GM12878 (cell line): Measurements from ENCODE around the gene MPHOSPH9. TPM values are rescaled to one million over a fixed set of nuclear protein-coding genes. Genes with fewer than 3 reads are reported as not detected.
"Not testable (repeated sequence)": the region's sequence is repeated elsewhere in the genome, so short reads cannot be mapped to it uniquely, and the experiment has no call there.

Experiments used
- ATAC-seq: fragments of 200-7000 bp; cut with Tn5 transposase; 3 replicates; pipeline ENCODE4 v1.9.1; 2020; ENCODE audit warnings: mild to moderate bottlenecking, moderate library complexity
- BruUV-seq: library from RNA; stranded (reverse); fragments of 400-500 nt; replicated peaks from 2 replicates; lab custom pipeline; 2021; lab: Mats Ljungman, UMichigan
- CTCF ChIA-PET: fragments of 300-600 bp; sonication (Branson Sonifier 250); formaldehyde crosslinking; extraction: SDS; loops from one replicate; lab custom pipeline; 2021; ENCODE audit warnings: inconsistent platforms; lab: Yijun Ruan, JAX
- POLR2A ChIA-PET: fragments of 350-600 bp; formaldehyde crosslinking; extraction: SDS; loops from one replicate; lab custom pipeline; 2021; ENCODE audit warnings: inconsistent platforms; lab: Charles Lee
- RAD21 ChIA-PET: fragments of 300-600 bp; sonication (Branson Sonifier 250); formaldehyde crosslinking; loops from one replicate; lab custom pipeline; 2023; ENCODE audit warnings: antibody characterized with exemption; ENCODE audit not compliant: unreplicated experiment; lab: Charles Lee
- SMC1A ChIA-PET: fragments of 300-600 bp; sonication (Branson Sonifier 250); formaldehyde crosslinking; loops from one replicate; lab custom pipeline; 2023; ENCODE audit not compliant: unreplicated experiment, uncharacterized antibody; lab: Charles Lee
- DNase-seq: peaks from one replicate; pipeline ENCODE4 v3.0.0-alpha.2; 2011; ENCODE audit warnings: low read depth, low spot score
- FAIRE-seq: peaks from 3 replicates; lab custom pipeline; 2011; peaks lifted over from hg19 to GRCh38; lab: Jason Lieb, UNC
- H2AFZ ChIP-seq: 2 replicates; pipeline ENCODE4 v1.6.0; 2011; ENCODE audit warnings: low read depth, low read length, control low read depth; ENCODE audit not compliant: control insufficient read depth
- H3K27ac ChIP-seq: 2 replicates; pipeline ENCODE4 v1.5.1; 2011; ENCODE audit warnings: control low read depth; ENCODE audit not compliant: control insufficient read depth, insufficient read depth
- H3K27me3 ChIP-seq, 2 experiments: replicated peaks in 1 of 2; 2 replicates each; pipeline versions ENCODE4 v1.6.0 to v1.6.1; 2011; ENCODE audit warnings: low read length in 1 of 2; ENCODE audit not compliant: control insufficient read depth in 2 of 2, insufficient read depth in 2 of 2
- H3K36me3 ChIP-seq, 2 experiments: 2 replicates each; pipeline ENCODE4 v1.5.1; 2011; ENCODE audit warnings: low read length in 1 of 2; ENCODE audit not compliant: control insufficient read depth in 2 of 2, insufficient read depth in 2 of 2
- H3K4me1 ChIP-seq: 2 replicates; pipeline ENCODE4 v1.6.1; 2011; ENCODE audit warnings: mild to moderate bottlenecking, low read length, moderate library complexity, mixed read lengths; ENCODE audit not compliant: control insufficient read depth, insufficient read depth
- H3K4me2 ChIP-seq: 2 replicates; pipeline ENCODE4 v1.6.0; 2011; ENCODE audit warnings: control low read depth; ENCODE audit not compliant: control insufficient read depth, insufficient read depth
- H3K4me3 ChIP-seq: fragments of 200-600 bp; sonication (generic); 2 replicates; pipeline ENCODE4 v1.5.1; 2016
- H3K79me2 ChIP-seq: 2 replicates; pipeline ENCODE4 v1.6.0; 2011; ENCODE audit warnings: low read length; ENCODE audit not compliant: control insufficient read depth, insufficient read depth
- H3K9ac ChIP-seq: 2 replicates; pipeline ENCODE4 v1.8.0; 2011; ENCODE audit warnings: low read length, control low read depth, mixed read lengths; ENCODE audit not compliant: control insufficient read depth, insufficient read depth
- H3K9me3 ChIP-seq: replicated peaks from 3 replicates; pipeline ENCODE4 v1.5.1; 2011; ENCODE audit warnings: mild to moderate bottlenecking, low read length; ENCODE audit not compliant: control insufficient read depth, insufficient read depth
- H4K20me1 ChIP-seq: 2 replicates; pipeline ENCODE4 v1.6.0; 2011; ENCODE audit not compliant: control insufficient read depth, insufficient read depth
- WGBS: methylation state at CpG from one replicate; pipeline ENCODE4 v1.1.6; 2016; ENCODE audit warnings: low lambda C conversion rate; ENCODE audit not compliant: insufficient replicate concordance, insufficient coverage; ENCODE audit errors: missing lambda C conversion rate; 5-methylcytosine and 5-hydroxymethylcytosine counted together
- in situ Hi-C: fragments of 300-500 bp; cut with MboI; formaldehyde crosslinking; loops from 9 replicates; pipeline ENCODE4 v1.14.3; 2018; ENCODE audit warnings: mixed read lengths
- intact Hi-C: fragments of 100-400 bp; cut with micrococcal nuclease; formaldehyde crosslinking; loops from one replicate; pipeline ENCODE4 v1.14.2; 2022; ENCODE audit not compliant: unreplicated experiment
- polyA plus RNA-seq, 11 experiments: library from polyadenylated mRNA; depleted of rRNA in 4 of 11; unstranded in 6 of 11; stranded (reverse) in 5 of 11; fragments of >200 nt; fragmentation: Nextera tagmentation in 4 of 11; fragmentation: Illumina TruSeq in 1 of 11; extraction: Ambion mirVana in 4 of 11; extraction: Trizol in 1 of 11; gene quantifications; 1 replicate in 1 of 11; 2 replicates in 10 of 11; pipeline versions ENCODE4 v1.2.1 to v1.2.3, GENCODE V29; 2011 to 2016; ENCODE audit warnings: inconsistent platforms in 2 of 11, missing spikeins in 2 of 11, low read depth in 1 of 11
- total RNA-seq, 4 experiments: library from RNA; depleted of rRNA in 3 of 4; stranded (reverse); fragments of >200 nt in 3 of 4; fragmentation: Illumina TruSeq in 1 of 4; extraction: Trizol in 1 of 4; gene quantifications; 2 replicates each; pipeline versions ENCODE4 v1.2.1 to v1.2.3, GENCODE V29; 2013 to 2021

The MPHOSPH9 gene
- total and polyA plus RNA-seq, 10 of the 15 experiments (the other 5 are each of a cell fraction or from before 2014, with no cell fraction given), result 11.5 to 72.2 (median 45.7) TPM

- H3K27ac ChIP-seq, H3K9ac ChIP-seq, H3K9me3 ChIP-seq, BruUV-seq, H3K4me1 ChIP-seq, H3K27me3 ChIP-seq, intact Hi-C loops, DNase-seq, H4K20me1 ChIP-seq, FAIRE-seq, H2AFZ ChIP-seq, ATAC-seq, H3K4me3 ChIP-seq, H3K4me2 ChIP-seq: not testable (repeated sequence)
- H3K79me2 ChIP-seq, result peaks cover 16% of the 10 kb centered on the region
- ChIA-PET RAD21 (interaction anchor here (1.7 kb wide), 1 partner anchor 11 kb away, joined by 6 read pairs; no protein-coding TSS in a partner anchor), CTCF (interaction anchor here (2.9 kb wide), 1 partner anchor 10 kb away, joined by 17 read pairs; no protein-coding TSS in a partner anchor), POLR2A (interaction anchor here (0.5 to 0.6 kb wide), 2 partner anchors 9 to 52 kb away, joined by 3 read pairs; no protein-coding TSS in a partner anchor), SMC1A (interaction anchor here (1.1 kb wide), 1 partner anchor 14 kb away, joined by 3 read pairs; no protein-coding TSS in a partner anchor)
- in situ Hi-C loops, result loop anchor here (25.0 kb wide), 1 partner anchor 387 kb away; no protein-coding TSS in a partner anchor
- peaks cover 9 to 10% of the 10 kb centered on the region in 2 experiments for H3K36me3 ChIP-seq
- 99% methylated on average over 25 of the region's 26 CpGs for whole genome bisulfite sequencing
Measured at GRCh38 chr12:123248996-123249741, 16.2 kb upstream of the MPHOSPH9 start.

- H3K36me3 ChIP-seq, H3K9me3 ChIP-seq, H3K27ac ChIP-seq, H3K9ac ChIP-seq, intact Hi-C loops, H4K20me1 ChIP-seq, H3K4me3 ChIP-seq, H3K4me1 ChIP-seq, H2AFZ ChIP-seq, H3K27me3 ChIP-seq, BruUV-seq, H3K4me2 ChIP-seq, FAIRE-seq, ATAC-seq, DNase-seq: not testable (repeated sequence)
- CTCF ChIA-PET, result interaction anchor here (0.8 to 2.9 kb wide), 2 partner anchors 9 to 11 kb away, joined by 3 to 17 read pairs; no protein-coding TSS in a partner anchor
- SMC1A ChIA-PET, result interaction anchor here (0.7 to 1.2 kb wide), 2 partner anchors 10 to 346 kb away, joined by 3 to 7 read pairs; no protein-coding TSS in a partner anchor
- POLR2A ChIA-PET, result interaction anchor here (1.1 kb wide), 1 partner anchor 10 kb away, joined by 4 read pairs; no protein-coding TSS in a partner anchor
- in situ Hi-C loops, result loop anchor here (25.0 kb wide), 1 partner anchor 386 kb away; no protein-coding TSS in a partner anchor
- peaks cover 19% of the 10 kb centered on the region for H3K79me2 ChIP-seq
- RAD21 ChIA-PET, result interaction anchor here (1.0 to 1.7 kb wide), 2 partner anchors 10 to 49 kb away, joined by 4 to 6 read pairs; no protein-coding TSS in a partner anchor
- WGBS, result 96% methylated on average over 2 of the region's 2 CpGs
Measured at GRCh38 chr12:123248129-123248528, 15.2 kb upstream of the MPHOSPH9 start.
